ENCODE measurements around the gene RAB11FIP3.
A peak's percentile ranks its signal among the peaks of the same experiment; 100 is the strongest.
"Not testable (repeated sequence)": the region's sequence is repeated elsewhere in the genome, so short reads cannot be mapped to it uniquely, and the experiment has no call there.

RAB11FIP3 gene, protein sequence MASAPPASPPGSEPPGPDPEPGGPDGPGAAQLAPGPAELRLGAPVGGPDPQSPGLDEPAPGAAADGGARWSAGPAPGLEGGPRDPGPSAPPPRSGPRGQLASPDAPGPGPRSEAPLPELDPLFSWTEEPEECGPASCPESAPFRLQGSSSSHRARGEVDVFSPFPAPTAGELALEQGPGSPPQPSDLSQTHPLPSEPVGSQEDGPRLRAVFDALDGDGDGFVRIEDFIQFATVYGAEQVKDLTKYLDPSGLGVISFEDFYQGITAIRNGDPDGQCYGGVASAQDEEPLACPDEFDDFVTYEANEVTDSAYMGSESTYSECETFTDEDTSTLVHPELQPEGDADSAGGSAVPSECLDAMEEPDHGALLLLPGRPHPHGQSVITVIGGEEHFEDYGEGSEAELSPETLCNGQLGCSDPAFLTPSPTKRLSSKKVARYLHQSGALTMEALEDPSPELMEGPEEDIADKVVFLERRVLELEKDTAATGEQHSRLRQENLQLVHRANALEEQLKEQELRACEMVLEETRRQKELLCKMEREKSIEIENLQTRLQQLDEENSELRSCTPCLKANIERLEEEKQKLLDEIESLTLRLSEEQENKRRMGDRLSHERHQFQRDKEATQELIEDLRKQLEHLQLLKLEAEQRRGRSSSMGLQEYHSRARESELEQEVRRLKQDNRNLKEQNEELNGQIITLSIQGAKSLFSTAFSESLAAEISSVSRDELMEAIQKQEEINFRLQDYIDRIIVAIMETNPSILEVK

DNA sequence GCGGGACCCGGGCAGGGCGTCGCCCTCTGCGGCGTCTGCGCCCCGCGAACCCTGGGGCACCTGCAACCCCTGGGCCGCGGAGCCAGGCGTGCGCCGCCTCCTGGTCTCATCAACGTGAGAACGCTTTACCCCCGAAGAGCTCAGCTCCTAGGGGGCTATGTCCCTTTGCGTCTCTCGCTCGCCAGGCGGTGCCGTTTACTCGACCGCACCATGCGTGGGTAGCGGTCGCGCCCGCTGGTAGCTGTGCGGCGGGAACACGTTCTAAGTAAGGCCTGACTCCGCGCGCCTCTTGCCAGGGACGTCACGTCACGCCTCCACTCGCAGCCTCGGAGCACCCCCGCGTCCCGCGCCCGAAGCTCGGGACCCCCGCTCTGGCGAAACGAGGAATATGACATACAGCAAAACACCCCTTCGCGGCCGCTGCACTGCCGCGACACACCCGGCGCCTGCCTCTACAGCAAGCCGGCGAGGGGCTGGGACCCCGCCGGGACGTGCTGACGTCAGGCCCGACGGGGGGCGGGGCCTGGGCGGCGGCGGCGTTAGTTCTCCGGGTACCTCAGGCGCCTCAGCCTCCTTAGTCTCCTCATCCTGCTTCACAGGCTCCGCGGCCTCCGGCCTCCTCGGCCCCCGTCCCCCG, at the start of gene RAB11FIP3:
Gene RAB11FIP3 (plus strand): TSS at position 568 of the 637 bp plus-strand sequence. CDS start 358 bp downstream, outside the sequence.
- DNase-seq (ENCODE audit: low read depth) = peak; percentile 83

DNA sequence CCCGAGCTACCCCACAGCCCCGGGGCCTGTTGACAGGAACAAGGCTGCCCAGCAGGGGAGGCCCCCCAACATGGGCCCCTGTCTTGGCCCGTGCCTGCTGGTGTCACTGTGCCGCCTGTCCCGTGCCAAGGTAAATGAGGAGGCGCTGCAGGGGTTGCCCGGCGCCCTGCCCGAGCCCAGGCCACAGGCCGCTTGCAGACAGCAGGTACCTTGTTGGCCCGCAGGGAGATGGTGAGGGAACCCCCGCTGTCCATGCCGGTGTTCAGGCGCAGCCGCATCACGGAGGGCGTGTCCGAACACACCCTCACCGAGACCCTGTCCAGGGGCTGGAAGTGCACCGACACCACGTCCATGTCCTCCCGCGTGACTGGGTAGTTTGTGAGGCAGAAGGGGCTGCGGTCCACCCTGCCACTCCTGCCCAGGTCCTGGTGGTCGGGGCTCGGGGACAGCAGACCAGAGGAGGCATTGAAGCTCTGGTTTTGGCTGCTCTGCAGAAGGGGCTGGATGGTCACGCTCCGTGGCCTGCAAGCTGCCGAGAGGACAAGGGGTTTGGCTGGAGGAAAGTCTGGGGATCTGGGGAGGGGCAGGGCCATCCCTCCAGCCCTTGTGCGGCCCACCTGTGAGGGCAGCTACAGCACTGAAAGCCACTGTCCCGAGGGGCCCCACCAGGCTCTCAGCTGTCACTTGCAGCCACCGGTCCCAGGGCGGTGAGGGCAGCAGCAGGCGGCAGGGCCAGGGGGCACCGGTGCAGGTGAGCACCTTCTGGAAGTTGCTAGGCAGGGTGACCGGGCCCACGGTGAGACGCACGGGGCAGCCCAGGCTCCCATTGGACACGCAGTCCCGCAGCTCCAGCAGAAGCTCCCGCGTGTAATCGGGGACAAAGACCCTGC, 49.3 kb upstream of the RAB11FIP3 start:
- DNase-seq (ENCODE audit: low read depth) = no peak

DNA sequence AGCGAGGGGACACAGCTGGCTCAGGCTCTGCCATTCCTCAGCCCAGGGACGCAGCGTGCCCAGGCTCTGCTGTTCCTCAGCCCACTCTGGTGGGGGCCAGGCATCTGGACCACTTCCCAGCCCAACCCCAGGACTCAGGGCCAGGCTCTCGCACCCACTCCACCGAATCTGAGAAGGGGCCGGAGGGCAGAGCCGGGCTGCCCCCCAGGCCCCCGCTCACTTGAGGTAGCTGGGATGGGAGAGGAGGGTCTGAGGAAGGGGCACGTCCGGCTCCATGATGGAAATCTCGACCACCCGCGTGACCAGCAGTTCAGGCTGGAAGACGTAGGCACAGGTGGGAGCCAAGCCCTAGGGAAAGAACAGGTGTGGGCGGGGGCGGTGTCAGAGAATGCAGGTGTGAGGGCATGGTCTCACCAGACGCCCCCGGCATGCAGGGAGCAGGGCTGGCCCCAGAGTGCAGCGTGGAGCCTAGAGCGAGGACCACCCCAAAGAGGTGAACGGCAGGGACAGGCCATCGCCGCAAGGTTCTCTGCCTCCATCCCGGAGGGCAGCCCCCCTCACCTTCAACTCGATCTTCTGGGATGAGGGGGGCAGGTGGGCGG, 48.5 kb upstream of the RAB11FIP3 start:
- no peak for DNase-seq (ENCODE audit: low read depth)

DNA sequence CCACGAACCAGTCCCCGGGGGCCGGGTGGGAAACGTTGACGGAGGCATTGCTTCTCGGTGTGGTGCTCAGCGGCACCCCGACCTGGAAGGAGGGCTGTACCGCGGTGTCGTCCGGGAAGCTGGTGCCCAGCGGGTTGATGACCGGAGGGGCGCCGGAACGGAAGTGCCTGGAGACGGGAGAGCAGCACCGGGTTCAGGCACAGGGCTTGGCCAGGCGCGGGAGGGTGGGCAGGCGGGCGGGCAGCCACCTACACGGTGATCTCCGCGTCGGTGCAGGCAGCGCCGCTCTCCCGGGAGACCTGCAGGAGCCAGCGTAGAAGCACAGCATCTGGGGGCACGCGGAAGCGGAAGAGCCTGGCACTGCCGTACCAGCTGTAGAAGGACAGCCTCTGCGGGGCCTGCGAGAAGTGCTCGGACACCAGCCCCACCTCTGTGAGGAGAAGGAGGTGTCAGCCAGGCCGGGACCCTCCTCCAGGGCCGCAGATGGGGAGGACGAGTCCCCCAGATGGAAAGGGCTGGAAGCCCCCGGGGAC, 48.0 kb upstream of the RAB11FIP3 start:
- DNase-seq (ENCODE audit: low read depth) = no peak

DNA sequence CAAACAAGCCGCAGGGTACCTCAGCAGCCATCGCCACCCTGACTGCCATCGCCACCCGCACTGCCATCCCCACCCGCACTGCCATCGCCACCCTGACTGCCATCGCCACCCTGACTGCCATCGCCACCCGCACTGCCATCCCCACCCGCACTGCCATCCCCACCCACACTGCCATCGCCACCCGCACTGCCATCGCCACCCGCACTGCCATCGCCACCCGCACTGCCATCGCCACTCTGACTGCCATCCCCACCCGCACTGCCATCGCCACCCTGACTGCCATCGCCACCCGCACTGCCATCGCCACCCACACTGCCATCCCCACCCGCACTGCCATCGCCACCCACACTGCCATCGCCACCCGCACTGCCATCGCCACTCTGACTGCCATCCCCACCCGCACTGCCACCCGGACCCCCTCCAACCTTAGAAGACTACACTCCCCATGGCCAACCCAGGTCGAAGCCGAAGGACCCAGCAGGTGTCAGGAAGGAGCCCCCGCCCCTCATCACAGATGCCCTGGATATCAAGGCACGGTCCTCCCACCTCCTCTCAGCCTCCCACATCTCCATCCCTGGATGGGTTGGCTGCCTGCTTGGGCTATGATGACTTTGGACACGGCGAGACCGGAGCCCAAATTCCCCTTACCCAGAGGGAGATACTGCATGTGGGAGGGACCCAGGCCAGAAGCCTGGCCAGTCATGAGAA, 47.2 kb upstream of the RAB11FIP3 start:
- DNase-seq (ENCODE audit: low read depth) = not testable (repeated sequence)

DNA sequence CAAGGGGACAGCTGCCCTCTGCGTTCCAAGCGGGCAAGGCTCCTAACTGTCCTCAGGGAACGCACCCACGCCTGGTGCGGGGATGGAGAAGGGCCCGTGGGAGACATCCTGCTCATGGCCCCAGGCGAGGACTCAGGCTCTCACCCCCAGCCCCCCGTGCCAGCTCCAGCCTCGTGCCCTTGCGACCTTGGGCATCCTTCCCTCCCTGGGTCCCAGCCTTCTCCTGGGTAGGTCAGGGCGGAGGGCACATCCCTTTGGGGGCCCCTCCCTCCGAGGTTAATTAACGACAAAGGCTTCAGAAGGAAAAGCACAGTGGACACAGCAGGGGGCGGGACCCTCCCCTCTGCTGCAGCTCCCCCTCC, 46.6 kb upstream of the RAB11FIP3 start:
- no peak for DNase-seq (ENCODE audit: low read depth)

DNA sequence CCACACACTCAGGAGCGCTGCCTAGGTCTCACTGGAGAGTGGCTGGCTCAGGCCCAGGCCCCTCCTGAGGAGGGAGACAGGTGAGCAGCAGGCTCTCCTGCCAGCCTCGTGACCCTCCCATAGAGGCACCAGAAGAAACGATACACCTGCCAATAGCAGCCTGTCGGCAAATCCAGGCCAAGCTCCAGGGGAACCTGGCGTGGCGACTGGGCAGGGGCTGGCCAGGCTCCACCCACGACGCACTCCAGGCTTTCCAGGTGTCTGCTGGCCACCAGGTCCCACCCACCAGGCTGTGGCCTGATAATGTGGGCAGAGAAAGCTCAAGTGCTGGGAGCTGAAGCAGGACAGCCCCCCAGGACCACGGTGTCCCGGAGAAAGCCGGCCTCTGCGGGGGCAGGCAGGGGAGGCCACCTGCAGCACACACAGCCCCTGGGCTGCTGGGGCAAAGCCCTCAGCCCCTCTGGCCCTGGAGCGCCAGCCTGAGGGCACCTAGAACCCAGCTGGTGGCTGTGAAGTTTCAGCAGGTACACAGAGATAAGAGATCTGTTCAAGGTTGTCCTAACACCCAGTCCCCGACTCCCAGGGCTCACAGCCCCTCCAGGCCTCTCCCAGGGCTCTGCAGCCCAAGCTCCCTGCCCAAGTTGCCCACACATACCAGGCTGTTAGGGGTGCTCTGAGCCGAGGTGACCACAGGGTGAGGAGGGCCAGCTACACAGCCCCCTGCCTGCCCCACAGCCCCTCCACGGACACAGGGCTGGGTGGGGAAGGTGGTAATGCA, 46.1 kb upstream of the RAB11FIP3 start:
- no peak for DNase-seq (ENCODE audit: low read depth)

DNA sequence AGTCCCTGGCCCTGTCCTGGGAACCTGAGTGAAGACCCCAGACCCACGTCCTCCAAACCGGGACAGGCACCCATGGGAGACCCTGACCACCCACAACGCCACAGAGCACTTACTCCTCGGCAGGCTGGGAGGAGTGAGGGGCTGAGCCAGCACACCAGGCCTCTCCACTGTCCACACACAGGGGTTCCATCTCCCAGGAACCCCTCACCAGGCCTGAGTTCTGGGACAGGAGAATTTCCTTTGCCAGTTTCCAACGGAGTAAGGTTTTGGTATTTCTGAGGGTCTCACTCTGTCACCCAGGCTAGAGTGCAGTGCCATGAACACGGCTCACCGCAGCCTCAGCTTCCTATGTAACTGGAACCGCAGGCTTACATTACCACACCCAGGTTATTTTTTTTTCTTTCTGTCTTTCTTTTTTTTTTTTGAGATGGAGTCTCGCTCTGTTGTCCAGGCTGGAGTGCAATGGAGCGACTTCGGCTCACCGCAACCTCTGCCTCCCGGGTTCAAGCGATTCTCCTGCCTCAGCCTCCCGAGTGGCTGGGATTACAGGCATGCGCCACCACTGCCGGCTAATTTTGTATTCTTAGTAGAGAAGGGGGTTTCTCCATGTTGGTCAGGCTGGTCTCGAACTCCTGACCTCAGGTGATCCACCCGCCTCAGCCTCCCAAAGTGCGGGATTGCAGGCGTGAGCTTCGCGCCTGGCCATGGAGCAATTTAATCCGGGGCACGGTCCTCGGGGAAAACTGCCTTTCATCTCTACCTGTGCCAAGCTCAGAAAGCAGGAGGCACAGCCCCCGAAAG, 45.3 kb upstream of the RAB11FIP3 start:
- no peak for DNase-seq (ENCODE audit: low read depth)

DNA sequence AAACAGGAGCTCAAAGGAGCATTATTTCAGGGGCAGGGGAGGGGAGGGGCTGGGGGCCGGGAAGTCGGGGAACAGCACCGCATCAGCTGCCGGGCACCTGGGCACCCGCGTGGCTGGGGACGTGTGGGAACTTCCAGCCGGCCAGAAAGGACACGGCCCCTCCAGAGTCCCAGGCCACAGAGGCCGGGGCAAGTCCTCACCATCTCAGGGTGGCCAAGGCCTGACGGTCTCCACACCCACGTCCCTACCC, 44.8 kb upstream of the RAB11FIP3 start:
- DNase-seq (ENCODE audit: low read depth) = no peak

DNA sequence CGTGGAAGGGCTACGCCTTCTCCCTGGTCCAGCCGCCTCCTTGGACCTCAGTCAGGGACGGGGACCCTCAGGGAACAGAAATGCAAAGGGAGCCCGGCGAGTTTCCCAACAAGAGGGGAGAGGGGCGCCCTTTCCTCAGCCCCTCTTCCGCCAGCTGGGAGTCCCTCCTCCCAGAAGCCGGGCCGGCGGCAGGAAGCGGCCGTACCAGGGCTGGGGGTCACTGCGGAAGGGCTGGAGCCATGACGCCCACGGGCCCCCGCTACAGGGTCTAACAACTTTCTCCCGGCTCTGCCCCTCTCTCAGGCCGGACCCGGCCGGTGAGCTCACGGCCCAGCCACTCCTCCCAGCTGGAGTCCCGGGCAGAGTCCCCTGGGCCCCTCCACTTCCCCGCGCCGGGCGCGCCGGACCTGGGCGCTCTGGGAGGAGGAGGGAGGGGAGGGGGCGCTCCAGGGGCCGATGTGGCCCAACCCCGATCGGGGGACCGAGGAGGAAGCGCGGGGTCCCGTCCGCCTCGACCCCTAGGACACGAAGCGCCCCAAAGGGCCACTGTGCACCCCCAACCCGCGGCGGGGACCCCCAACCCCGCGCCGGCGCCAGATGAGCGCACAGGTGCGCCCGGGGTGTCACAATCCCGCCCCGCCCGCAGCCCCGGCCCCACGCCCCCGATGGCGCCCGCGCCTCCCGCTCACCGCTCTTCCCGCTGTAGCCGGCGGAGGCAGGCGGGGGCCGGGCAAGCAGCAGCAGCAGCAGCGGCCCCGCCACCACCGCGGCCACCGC, 44.2 kb upstream of the RAB11FIP3 start:
- DNase-seq (ENCODE audit: low read depth) = no peak

DNA sequence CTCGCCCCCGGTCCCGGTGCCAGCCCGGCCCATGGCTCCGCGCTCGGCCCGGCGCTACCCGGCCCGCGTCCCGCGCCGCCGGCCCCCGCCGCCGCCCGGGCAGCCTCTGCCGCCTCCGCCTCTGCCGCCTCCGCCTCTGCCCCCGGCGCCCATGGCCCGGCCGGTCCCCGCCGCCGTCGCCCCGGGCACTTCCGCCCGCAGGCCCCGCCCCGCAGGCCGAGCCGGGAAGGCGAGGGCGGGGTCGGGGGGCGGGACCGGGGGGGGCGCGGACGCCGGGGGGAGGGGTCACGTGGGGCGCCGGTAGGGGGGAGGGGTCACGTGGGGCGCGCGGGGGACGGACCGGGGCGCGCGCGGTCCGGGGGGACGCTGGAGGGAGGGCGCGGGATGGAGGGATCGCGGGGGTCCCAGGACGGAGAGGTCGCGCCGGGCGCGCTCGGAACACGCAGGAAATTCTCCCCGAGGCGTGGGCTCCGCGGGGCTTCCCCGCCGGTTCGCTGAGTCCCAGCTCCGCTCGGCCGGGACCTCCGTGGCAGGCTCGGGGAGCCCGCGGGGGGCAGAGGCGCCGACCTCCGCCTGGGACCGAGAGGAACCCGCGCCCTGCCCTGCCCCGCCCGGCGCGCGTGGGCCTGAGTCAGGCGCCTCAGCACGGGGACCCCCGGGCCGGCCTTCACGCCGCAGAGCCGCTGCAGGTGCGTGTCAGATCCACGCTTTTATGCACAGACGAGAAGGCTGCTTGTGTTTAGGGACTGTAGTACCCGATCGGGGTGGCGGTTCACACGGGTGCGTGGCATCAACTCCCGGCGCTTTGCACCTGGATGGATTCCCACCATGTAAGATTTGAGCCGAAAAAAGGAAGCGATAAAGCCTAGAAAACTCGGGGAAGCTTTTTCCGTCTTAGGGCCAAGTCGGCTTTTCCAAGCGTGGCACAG, 43.4 kb upstream of the RAB11FIP3 start, which contains the start of gene PGAP6:
Gene PGAP6 (minus strand): TSS at position 190 of the 929 bp plus-strand sequence. CDS start 157 bp downstream, at position 33.
- peak; percentile 58 for DNase-seq (ENCODE audit: low read depth)

DNA sequence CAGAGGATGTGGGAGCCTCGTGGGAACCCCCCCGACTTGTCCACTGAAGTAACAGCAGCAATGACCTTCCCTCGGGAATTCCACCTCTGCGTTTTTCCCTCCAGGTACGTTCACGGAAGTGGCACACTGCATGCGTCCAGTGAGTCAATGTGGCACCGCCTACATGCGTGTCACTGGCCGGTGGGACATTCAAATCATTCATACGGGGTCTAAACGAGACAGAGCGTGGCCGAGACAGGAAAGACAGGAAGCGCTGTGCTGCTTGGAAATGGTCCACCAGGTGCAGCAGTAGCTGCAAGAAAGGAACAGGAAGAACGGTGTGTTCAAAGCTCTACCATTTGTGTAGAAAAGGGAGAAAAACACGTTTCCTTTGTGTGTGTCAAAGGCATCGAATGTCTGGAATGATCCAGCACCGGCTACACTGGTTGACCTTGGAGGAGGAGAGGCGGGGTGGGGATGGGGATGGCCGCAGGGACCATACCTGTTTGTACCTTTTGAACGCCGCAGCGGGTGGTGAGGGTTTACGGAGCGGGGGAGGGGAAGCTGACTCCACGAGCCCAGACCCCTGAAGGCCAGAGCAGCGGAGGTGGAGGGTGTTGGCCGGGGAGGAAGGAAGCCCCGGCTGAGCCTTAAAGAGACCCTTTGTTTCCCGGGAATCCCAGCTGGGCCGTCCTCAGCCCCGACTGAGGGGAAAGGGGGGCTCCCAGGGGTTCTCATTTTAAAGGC, 42.0 kb upstream of the RAB11FIP3 start:
- DNase-seq (ENCODE audit: low read depth) = no peak

DNA sequence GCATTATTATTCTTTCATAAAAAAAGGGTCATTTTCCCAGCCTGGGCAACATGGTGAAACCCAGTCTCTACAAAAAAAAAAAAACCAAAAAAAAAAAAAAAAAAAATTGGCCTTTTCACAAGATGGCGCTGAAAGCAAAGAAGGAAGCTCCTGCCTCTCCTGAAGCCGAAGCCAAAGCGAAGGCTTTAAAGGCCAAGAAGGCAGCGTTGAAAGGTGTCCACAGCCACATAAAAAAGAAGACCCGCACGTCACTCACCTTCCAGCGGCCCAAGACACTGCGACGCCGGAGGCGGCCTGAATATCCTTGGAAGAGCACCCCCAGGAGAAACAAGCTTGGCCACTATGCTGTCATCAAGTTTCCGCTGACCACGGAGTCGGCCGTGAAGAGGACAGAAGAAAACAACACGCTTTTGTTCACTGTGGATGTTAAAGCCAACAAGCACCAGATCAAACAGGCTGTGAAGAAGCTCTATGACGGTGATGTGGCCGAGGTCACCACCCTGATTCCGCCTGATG, 38.8 kb upstream of the RAB11FIP3 start:
- DNase-seq (ENCODE audit: low read depth) = no peak

DNA sequence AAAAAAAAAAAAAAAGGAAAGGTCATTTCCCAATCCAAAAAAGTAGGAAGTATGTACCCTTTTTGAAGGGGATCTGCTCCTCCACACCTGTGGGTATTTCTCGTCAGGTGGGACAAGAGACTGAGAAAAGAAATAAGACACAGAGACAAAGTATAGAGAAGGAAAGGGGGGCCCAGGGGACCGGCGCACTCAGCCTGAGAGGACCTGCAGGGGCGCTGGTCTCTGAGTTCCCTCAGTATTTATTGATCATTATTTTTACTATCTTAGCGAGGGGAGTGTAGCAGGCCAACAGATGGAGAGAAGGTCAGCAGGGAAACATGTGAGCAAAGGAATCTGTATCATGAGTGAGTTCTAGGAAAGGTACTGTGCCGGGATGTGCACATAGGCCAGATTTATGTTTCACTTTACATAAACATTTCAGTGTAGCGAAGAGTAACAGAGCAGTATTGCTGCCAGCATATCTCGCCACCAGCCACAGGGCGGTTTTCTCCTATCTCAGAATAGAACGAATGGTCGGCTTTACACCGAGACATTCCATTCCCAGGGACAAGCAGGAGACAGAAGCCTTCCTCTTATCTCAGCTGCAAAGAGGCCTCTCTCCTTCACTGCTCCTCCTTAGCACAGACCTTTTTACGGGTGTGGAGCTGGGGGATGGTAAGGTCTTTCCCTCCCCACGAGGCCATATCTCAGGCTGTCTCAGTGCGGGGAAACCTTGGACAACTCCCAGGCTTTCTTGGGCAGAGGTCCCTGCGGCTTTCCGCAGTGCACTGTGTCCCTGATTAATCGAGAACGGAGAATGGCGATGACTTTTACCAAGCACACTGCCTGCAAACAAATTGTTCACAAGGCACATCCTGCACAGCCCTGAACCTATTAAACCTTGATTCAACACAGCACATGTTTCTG, 37.4 kb upstream of the RAB11FIP3 start:
- not testable (repeated sequence) for DNase-seq (ENCODE audit: low read depth)

DNA sequence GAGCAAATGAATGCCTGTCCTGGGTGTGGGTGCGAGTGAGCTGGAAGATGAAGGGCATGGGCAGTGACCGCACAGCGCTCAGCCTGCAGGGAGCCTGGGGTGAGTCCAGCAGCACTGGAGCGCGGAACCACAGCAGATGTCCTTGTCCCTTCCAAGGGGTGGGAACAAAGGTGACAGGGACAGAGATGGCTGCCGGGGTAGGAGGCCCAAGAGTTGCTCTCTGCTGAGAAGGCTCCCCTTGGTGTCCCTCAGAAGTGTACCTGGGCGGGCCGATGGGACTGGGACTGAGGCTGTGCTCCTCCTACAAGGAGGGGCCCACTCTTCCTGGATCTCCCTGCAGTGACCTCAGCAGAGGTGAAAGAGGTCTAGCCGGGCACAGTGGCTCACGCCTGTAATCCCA, 36.1 kb upstream of the RAB11FIP3 start:
- DNase-seq (ENCODE audit: low read depth) = no peak
